A549 (cell line): ENCODE data around the gene FRMD4A. TPM values are rescaled to one million over a fixed set of nuclear protein-coding genes. Genes with fewer than 3 reads are reported as not detected.

Source experiments
- ATAC-seq, 2 experiments: fragments of 200-7000 bp in 1 of 2; fragments of >200 bp in 1 of 2; cut with Nextera tagmentation in 1 of 2; cut with Tn5 transposase in 1 of 2; 3 replicates each; pipeline versions ENCODE4 v1.8.0 to v1.9.1; 2018 to 2020; ENCODE audit warnings: mild to moderate bottlenecking in 1 of 2, moderate library complexity in 1 of 2
- CTCF ChIA-PET: fragments of 300-600 bp; sonication (Branson Sonifier 250); formaldehyde crosslinking; extraction: SDS; loops from one replicate; lab custom pipeline; 2021; ENCODE audit warnings: antibody characterized with exemption, inconsistent platforms; lab: Yijun Ruan, JAX
- POLR2A ChIA-PET: fragments of 350-600 bp; formaldehyde crosslinking; extraction: SDS; loops from one replicate; lab custom pipeline; 2021; ENCODE audit warnings: antibody characterized with exemption, inconsistent platforms; lab: Yijun Ruan, JAX
- DNase-seq, 2 experiments: peaks; one replicate each; pipeline versions ENCODE4 v3.0.0 to v3.0.0-alpha.2; 2011 to 2016; ENCODE audit warnings: low read depth in 1 of 2, low spot score in 1 of 2
- FAIRE-seq: peaks from 2 replicates; lab custom pipeline; 2011; peaks lifted over from hg19 to GRCh38; lab: Jason Lieb, UNC
- H3K27ac ChIP-seq, 2 experiments: fragments of >200 bp; sonication (Bioruptor Twin); formaldehyde crosslinking; 3 replicates each; pipeline ENCODE4 v1.5.1; 2016 to 2017
- H3K4me1 ChIP-seq: fragments of >200 bp; sonication (Bioruptor Twin); formaldehyde crosslinking; 3 replicates; pipeline ENCODE4 v1.6.1; 2016
- H3K4me2 ChIP-seq: fragments of >200 bp; sonication (Bioruptor Twin); formaldehyde crosslinking; 3 replicates; pipeline ENCODE4 v1.6.1; 2016
- H3K4me3 ChIP-seq: fragments of >200 bp; sonication (Bioruptor Twin); formaldehyde crosslinking; 3 replicates; pipeline ENCODE4 v1.5.1; 2016
- H3K9me3 ChIP-seq: fragments of >200 bp; sonication (Bioruptor Twin); formaldehyde crosslinking; 3 replicates; pipeline ENCODE4 v1.6.1; 2016
- EHMT2 ChIP-seq: fragments of 200-600 bp; sonication (generic); IDR thresholded peaks from 2 replicates; pipeline ENCODE4 v1.6.1; 2016; ENCODE audit warnings: antibody characterized with exemption, low read depth, mild to moderate bottlenecking, moderate library complexity
- FOSL2 ChIP-seq, 2 experiments: fragments of 450-650 bp in 1 of 2; fragments of >200 bp in 1 of 2; sonication (Bioruptor Twin) in 1 of 2; formaldehyde crosslinking; IDR thresholded peaks; 2 replicates each; pipeline versions ENCODE4 v1.5.0 to v1.6.1; 2016 to 2020; ENCODE audit warnings: mild to moderate bottlenecking in 1 of 2, moderate library complexity in 1 of 2
- FOXS1 ChIP-seq: fragments of 250-450 bp; sonication (Bioruptor Pico); IDR thresholded peaks from 2 replicates; pipeline ENCODE4 v1.5.0; 2020; ENCODE audit warnings: mild to moderate bottlenecking, moderate library complexity
- HEYL ChIP-seq: fragments of 250-450 bp; sonication (Bioruptor Pico); IDR thresholded peaks from 2 replicates; pipeline ENCODE4 v1.8.0; 2021; ENCODE audit warnings: mild to moderate bottlenecking, moderate library complexity
- NPAS2 ChIP-seq: fragments of 250-450 bp; sonication (Bioruptor Pico); IDR thresholded peaks from 2 replicates; pipeline ENCODE4 v1.8.0; 2022; ENCODE audit warnings: mild to moderate bottlenecking, moderate library complexity, borderline replicate concordance
- NR3C1 ChIP-seq: fragments of >200 bp; sonication (Bioruptor Twin); formaldehyde crosslinking; IDR thresholded peaks from 3 replicates; pipeline ENCODE4 v1.6.1; 2017
- PHF8 ChIP-seq: fragments of 200-600 bp; sonication (generic); IDR thresholded peaks from 2 replicates; pipeline ENCODE4 v1.6.1; 2016; ENCODE audit warnings: low read depth, mild to moderate bottlenecking, antibody characterized with exemption, moderate library complexity, borderline replicate concordance
- POLR2A ChIP-seq: IDR thresholded peaks from 2 replicates; pipeline ENCODE4 v1.6.1; 2012; ENCODE audit warnings: mild to moderate bottlenecking, low read length
- RNF2 ChIP-seq: fragments of 200-600 bp; sonication (generic); IDR thresholded peaks from 2 replicates; pipeline ENCODE4 v1.6.1; 2016; ENCODE audit warnings: low read depth, mild to moderate bottlenecking, antibody characterized with exemption, moderate library complexity, borderline replicate concordance
- SMC3 ChIP-seq: fragments of >200 bp; sonication (Bioruptor Twin); formaldehyde crosslinking; IDR thresholded peaks from 3 replicates; pipeline ENCODE4 v1.6.1; 2018; ENCODE audit warnings: inconsistent platforms
- SREBF2 ChIP-seq: fragments of 450-650 bp; IDR thresholded peaks from 2 replicates; pipeline ENCODE4 v1.6.1; 2014; ENCODE audit warnings: mild to moderate bottlenecking, moderate library complexity
- WGBS: methylation state at CpG from one replicate; pipeline ENCODE4 v1.1.6; 2017; ENCODE audit errors: missing lambda C conversion rate; 5-methylcytosine and 5-hydroxymethylcytosine counted together
- polyA plus RNA-seq, 4 experiments: library from polyadenylated mRNA; depleted of rRNA in 3 of 4; stranded (reverse); fragments of >200 nt; fragmentation: RNase III in 1 of 4; extraction: RNeasy Plus Mini Kit Qiagen cat#74134 plus additional on column Dnase treatment in 1 of 4; gene quantifications; 2 replicates in 3 of 4; 3 replicates in 1 of 4; pipeline ENCODE4 v1.2.3, GENCODE V29; 2011 to 2017
- TF ChIP-seq, protein P1 (sequence below): fragments of 150-350 bp; IDR thresholded peaks from 2 replicates; pipeline ENCODE4 v1.6.1; 2014; ENCODE audit warnings: low read depth, mild to moderate bottlenecking, low read length
- TF ChIP-seq, protein P2 (sequence below): fragments of 250-450 bp; sonication (Bioruptor Pico); IDR thresholded peaks from 2 replicates; pipeline ENCODE4 v1.5.0; 2020; ENCODE audit warnings: low read depth, mild to moderate bottlenecking, moderate library complexity
- TF ChIP-seq, protein P3 (sequence below): IDR thresholded peaks from 2 replicates; pipeline ENCODE4 v1.6.1; 2012; ENCODE audit warnings: low read depth, borderline replicate concordance
- TF ChIP-seq, protein P4 (sequence below): fragments of 200-600 bp; sonication (generic); IDR thresholded peaks from 2 replicates; pipeline ENCODE4 v1.6.1; 2016; ENCODE audit warnings: antibody characterized with exemption, mild to moderate bottlenecking, moderate library complexity

FRMD4A gene
- polyA plus RNA-seq, 2 of the 4 experiments (the other 2 are of a cell fraction): 2.5 to 4.7 TPM

DNA sequence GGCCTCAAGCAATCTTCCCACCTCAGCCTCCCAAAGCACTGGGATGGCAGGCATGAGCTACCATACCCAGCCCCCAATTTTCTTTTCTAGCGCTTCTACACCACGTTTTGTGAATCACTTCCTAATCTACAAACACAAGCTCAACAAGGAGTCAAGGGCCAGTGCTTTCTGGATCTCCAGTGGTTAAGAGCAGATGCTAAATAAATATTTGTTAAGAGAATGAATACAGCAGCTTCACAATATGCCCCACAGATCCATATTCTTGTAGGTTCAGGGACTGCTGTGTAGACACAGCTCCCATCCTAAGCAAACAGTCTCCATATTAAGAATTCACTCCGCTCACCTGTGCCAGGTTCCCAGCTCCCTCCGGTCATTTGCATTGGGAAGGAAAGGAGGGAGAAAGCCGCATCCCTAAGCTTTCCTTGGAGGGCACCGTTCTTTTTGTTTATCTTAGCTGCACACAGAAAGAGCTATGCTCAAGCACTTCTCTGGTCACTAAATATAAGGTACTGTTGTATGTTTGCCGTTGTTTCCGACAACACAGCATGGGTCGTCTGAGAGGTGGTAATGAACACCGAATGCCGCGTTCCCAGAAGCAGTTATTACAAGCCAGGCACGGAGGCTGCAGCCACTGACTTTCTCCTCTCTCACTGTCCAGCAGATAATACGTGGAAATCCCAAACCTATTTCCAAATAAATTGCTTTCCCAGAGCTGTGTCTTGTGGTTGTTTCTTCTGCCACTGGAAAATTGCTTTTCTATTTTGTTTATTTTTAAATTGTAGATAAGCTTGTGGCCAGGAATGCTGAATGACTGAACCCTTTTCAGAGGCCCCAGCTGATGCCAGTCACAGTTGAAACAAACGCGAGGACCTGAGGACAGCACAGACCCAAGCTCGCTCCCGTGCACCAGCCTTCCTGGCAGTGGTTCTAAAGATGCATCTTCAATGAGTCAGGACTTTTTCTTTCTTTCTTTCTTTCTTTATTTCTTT is 526.9 kb downstream of the FRMD4A start:
- Histone ChIP-seq H3K4me3 (no peak overlapping the region), H3K4me2 (no peak overlapping the region), H3K9me3 (no peaks in the 10 kb centered on the region), H3K27ac (no peak overlapping the region), H3K4me1 (no peaks in the 10 kb centered on the region)
- WGBS: 66% methylated on average over 18 of the region's 18 CpGs
- POLR2A ChIA-PET: no interaction called here
- CTCF ChIA-PET: interaction anchor here (0.8 to 1.4 kb wide), 6 partner anchors 13 to 432 kb away, joined by 3 read pairs; no protein-coding TSS in a partner anchor
- ATAC-seq (no peak), FAIRE-seq (no peak), DNase-seq (no peak)
- no peak for TF ChIP-seq FOSL2 (IDR thresholded peaks at IDR 0.05)
- TF ChIP-seq FOSL2 (CRISPR knock-in tag; IDR thresholded peaks at IDR 0.05): no peak
- TF ChIP-seq, protein P1, sequence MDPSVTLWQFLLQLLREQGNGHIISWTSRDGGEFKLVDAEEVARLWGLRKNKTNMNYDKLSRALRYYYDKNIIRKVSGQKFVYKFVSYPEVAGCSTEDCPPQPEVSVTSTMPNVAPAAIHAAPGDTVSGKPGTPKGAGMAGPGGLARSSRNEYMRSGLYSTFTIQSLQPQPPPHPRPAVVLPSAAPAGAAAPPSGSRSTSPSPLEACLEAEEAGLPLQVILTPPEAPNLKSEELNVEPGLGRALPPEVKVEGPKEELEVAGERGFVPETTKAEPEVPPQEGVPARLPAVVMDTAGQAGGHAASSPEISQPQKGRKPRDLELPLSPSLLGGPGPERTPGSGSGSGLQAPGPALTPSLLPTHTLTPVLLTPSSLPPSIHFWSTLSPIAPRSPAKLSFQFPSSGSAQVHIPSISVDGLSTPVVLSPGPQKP: no peak
- no peak for TF ChIP-seq NPAS2 (CRISPR knock-in tag)
- TF ChIP-seq NR3C1: no peak
- TF ChIP-seq HEYL (CRISPR knock-in tag): no peak
- TF ChIP-seq EHMT2: no peak
- no peak for TF ChIP-seq SREBF2
- TF ChIP-seq, all 56 proteins: peak for 0

DNA sequence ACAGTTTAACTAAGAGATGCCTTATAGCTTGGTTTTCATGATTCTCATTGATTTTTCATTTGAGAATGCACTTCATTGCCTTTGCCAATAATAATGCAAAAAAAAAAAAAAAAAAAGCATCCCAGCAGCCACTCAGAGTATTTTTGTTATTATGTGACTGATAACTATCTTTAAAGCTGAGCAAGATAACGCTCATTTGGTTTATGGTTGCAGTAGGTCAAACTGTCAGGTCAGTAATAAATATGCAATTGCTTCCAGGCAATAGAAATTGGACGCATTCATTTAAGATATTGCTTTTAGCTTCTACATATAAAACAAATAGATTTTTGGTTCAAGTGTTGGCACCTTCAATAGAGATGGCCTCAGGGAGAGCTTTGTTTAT is 528.8 kb downstream of the FRMD4A start:
- DNase-seq (no peak), FAIRE-seq (no peak), ATAC-seq (no peak)
- no peaks in the 10 kb centered on the region for H3K9me3 ChIP-seq
- TF ChIP-seq, protein P2, sequence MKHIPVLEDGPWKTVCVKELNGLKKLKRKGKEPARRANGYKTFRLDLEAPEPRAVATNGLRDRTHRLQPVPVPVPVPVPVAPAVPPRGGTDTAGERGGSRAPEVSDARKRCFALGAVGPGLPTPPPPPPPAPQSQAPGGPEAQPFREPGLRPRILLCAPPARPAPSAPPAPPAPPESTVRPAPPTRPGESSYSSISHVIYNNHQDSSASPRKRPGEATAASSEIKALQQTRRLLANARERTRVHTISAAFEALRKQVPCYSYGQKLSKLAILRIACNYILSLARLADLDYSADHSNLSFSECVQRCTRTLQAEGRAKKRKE (CRISPR knock-in tag): no peak
- no peak for TF ChIP-seq EHMT2
- TF ChIP-seq, protein P3, sequence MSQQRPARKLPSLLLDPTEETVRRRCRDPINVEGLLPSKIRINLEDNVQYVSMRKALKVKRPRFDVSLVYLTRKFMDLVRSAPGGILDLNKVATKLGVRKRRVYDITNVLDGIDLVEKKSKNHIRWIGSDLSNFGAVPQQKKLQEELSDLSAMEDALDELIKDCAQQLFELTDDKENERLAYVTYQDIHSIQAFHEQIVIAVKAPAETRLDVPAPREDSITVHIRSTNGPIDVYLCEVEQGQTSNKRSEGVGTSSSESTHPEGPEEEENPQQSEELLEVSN: no peak
- no peak for TF ChIP-seq RNF2
- no peak for TF ChIP-seq FOXS1 (CRISPR knock-in tag)
- TF ChIP-seq PHF8: no peak
- TF ChIP-seq POLR2A: no peak
- no peak for TF ChIP-seq SMC3
- TF ChIP-seq, protein P4, sequence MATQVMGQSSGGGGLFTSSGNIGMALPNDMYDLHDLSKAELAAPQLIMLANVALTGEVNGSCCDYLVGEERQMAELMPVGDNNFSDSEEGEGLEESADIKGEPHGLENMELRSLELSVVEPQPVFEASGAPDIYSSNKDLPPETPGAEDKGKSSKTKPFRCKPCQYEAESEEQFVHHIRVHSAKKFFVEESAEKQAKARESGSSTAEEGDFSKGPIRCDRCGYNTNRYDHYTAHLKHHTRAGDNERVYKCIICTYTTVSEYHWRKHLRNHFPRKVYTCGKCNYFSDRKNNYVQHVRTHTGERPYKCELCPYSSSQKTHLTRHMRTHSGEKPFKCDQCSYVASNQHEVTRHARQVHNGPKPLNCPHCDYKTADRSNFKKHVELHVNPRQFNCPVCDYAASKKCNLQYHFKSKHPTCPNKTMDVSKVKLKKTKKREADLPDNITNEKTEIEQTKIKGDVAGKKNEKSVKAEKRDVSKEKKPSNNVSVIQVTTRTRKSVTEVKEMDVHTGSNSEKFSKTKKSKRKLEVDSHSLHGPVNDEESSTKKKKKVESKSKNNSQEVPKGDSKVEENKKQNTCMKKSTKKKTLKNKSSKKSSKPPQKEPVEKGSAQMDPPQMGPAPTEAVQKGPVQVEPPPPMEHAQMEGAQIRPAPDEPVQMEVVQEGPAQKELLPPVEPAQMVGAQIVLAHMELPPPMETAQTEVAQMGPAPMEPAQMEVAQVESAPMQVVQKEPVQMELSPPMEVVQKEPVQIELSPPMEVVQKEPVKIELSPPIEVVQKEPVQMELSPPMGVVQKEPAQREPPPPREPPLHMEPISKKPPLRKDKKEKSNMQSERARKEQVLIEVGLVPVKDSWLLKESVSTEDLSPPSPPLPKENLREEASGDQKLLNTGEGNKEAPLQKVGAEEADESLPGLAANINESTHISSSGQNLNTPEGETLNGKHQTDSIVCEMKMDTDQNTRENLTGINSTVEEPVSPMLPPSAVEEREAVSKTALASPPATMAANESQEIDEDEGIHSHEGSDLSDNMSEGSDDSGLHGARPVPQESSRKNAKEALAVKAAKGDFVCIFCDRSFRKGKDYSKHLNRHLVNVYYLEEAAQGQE: no peak
- H3K4me3 ChIP-seq: no peak overlapping the region
- no peaks in the 10 kb centered on the region for H3K4me1 ChIP-seq
- WGBS: 54% methylated on average over 2 of the region's 2 CpGs
- H3K4me2 ChIP-seq: no peak overlapping the region
- ChIA-PET POLR2A (no interaction called here), CTCF (interaction anchor here (0.6 to 1.2 kb wide), 2 partner anchors 15 to 292 kb away, joined by 3 to 5 read pairs; no protein-coding TSS in a partner anchor)
- H3K27ac ChIP-seq: no peak overlapping the region
